HG02588 (cell line): ENCODE results near the gene ABCC1.
"Not testable (repeated sequence)": the region's sequence is repeated elsewhere in the genome, so short reads cannot be mapped to it uniquely, and the experiment has no call there.

Experiments used
- ATAC-seq: cut with Tn5 transposase; IDR thresholded peaks from one replicate; pipeline ENCODE4 v1.9.1; 2021; ENCODE audit warnings: mild to moderate bottlenecking, moderate library complexity; ENCODE audit not compliant: unreplicated experiment

ABCC1 gene

GRCh38 chr16:16148755-16149154, 199.3 kb downstream of the ABCC1 start:
- ATAC-seq, result no peak

- no peak for ATAC-seq
Observed at GRCh38 chr16:16149710-16150116, 200.3 kb downstream of the ABCC1 start.

- ATAC-seq, result no peak
Observed at GRCh38 chr16:16150117-16150877, 200.9 kb downstream of the ABCC1 start.

- no peak for ATAC-seq
Observed at GRCh38 chr16:16150878-16151152, 201.4 kb downstream of the ABCC1 start.

- ATAC-seq, result no peak
Observed at GRCh38 chr16:16151315-16151714, 201.9 kb downstream of the ABCC1 start.

GRCh38 chr16:16153000-16153399, 203.6 kb downstream of the ABCC1 start:
- not testable (repeated sequence) for ATAC-seq

- ATAC-seq, result no peak
Observed at GRCh38 chr16:16154281-16154951, 205.0 kb downstream of the ABCC1 start.

- no peak for ATAC-seq
Observed at GRCh38 chr16:16155234-16155633, 205.8 kb downstream of the ABCC1 start.

- no peak for ATAC-seq
Observed at GRCh38 chr16:16157166-16157565, 207.8 kb downstream of the ABCC1 start.

- ATAC-seq, result no peak
Observed at GRCh38 chr16:16158082-16158658, 208.8 kb downstream of the ABCC1 start.

- ATAC-seq, result no peak
Observed at GRCh38 chr16:16158741-16159374, 209.4 kb downstream of the ABCC1 start.

- ATAC-seq, result no peak
Observed at GRCh38 chr16:16159662-16160061, 210.2 kb downstream of the ABCC1 start.

- ATAC-seq, result no peak
Observed at GRCh38 chr16:16161319-16161718, 211.9 kb downstream of the ABCC1 start.

GRCh38 chr16:16161840-16162239, 212.4 kb downstream of the ABCC1 start:
- not testable (repeated sequence) for ATAC-seq

- ATAC-seq, result no peak
Observed at GRCh38 chr16:16162591-16162990, 213.2 kb downstream of the ABCC1 start.

GRCh38 chr16:16163109-16163508, 213.7 kb downstream of the ABCC1 start:
- ATAC-seq, result no peak

GRCh38 chr16:16163571-16163970, 214.2 kb downstream of the ABCC1 start:
- no peak for ATAC-seq

GRCh38 chr16:16164243-16164642, 214.8 kb downstream of the ABCC1 start:
- ATAC-seq, result no peak

GRCh38 chr16:16166085-16166484, 216.7 kb downstream of the ABCC1 start:
- ATAC-seq, result no peak

GRCh38 chr16:16166949-16167348, 217.5 kb downstream of the ABCC1 start:
- ATAC-seq, result no peak

GRCh38 chr16:16167927-16168326, 218.5 kb downstream of the ABCC1 start:
- ATAC-seq, result no peak

GRCh38 chr16:16168431-16168830, 219.0 kb downstream of the ABCC1 start:
- no peak for ATAC-seq
